CD4-positive, alpha-beta T cell treated with Interleukin-2 at 100 ng/mL for 4 hours (primary cell): Measurements from ENCODE around the gene KCNIP3.

ENCODE experiments used
- DNase-seq: peaks from one replicate; pipeline ENCODE4 v3.0.0-alpha.2; 2020; ENCODE audit warnings: low spot score

The KCNIP3 gene

GRCh38 chr2:95296011-95296410 lies 1.1 kb upstream of the KCNIP3 start:
- DNase-seq, result no peak

- DNase-seq, result no peak
Measured at GRCh38 chr2:95297639-95298395, 670 bp downstream of the KCNIP3 start.

- DNase-seq, result no peak
Measured at GRCh38 chr2:95298486-95299111, 1.5 kb downstream of the KCNIP3 start.

GRCh38 chr2:95299961-95300360 lies 2.8 kb downstream of the KCNIP3 start:
- DNase-seq, result no peak

GRCh38 chr2:95300450-95300849 lies 3.3 kb downstream of the KCNIP3 start:
- DNase-seq, result no peak

- DNase-seq, result no peak
Measured at GRCh38 chr2:95301186-95301585, 4.0 kb downstream of the KCNIP3 start.

- DNase-seq, result no peak
Measured at GRCh38 chr2:95301876-95302641, 4.9 kb downstream of the KCNIP3 start.

- DNase-seq, result no peak
Measured at GRCh38 chr2:95303191-95303919, 6.2 kb downstream of the KCNIP3 start.

- DNase-seq, result no peak
Measured at GRCh38 chr2:95305380-95306061, 8.4 kb downstream of the KCNIP3 start.

GRCh38 chr2:95306336-95306895 lies 9.3 kb downstream of the KCNIP3 start:
- no peak for DNase-seq

- no peak for DNase-seq
Measured at GRCh38 chr2:95307036-95307435, 9.9 kb downstream of the KCNIP3 start.

GRCh38 chr2:95307878-95308277 lies 10.7 kb downstream of the KCNIP3 start:
- DNase-seq, result no peak

GRCh38 chr2:95308426-95308990 lies 11.4 kb downstream of the KCNIP3 start:
- no peak for DNase-seq

GRCh38 chr2:95309599-95309998 lies 12.5 kb downstream of the KCNIP3 start:
- DNase-seq, result no peak

GRCh38 chr2:95310216-95310615 lies 13.1 kb downstream of the KCNIP3 start:
- no peak for DNase-seq

GRCh38 chr2:95310651-95311050 lies 13.5 kb downstream of the KCNIP3 start:
- no peak for DNase-seq

GRCh38 chr2:95311815-95312542 lies 14.8 kb downstream of the KCNIP3 start:
- no peak for DNase-seq

- DNase-seq, result no peak
Measured at GRCh38 chr2:95312543-95313201, 15.5 kb downstream of the KCNIP3 start.

- no peak for DNase-seq
Measured at GRCh38 chr2:95313296-95314131, 16.4 kb downstream of the KCNIP3 start.
